Uterus (tissue), 4 donors: Measurements from ENCODE around the gene MEGF9. TPM values are rescaled to one million over a fixed set of nuclear protein-coding genes. Genes with fewer than 3 reads are reported as not detected.

Source experiments
- DNase-seq, 2 donors: peaks; one replicate each; pipeline ENCODE4 v3.0.0-alpha.2; 2019 to 2020
- H3K27ac ChIP-seq, 2 donors: fragments of 200-600 bp; sonication (generic); 1 replicate in 1 of 2; 2 replicates in 1 of 2; pipeline ENCODE4 v1.5.1; 2016 to 2018
- H3K27me3 ChIP-seq, 2 donors: fragments of 200-600 bp; sonication (generic); one replicate each; pipeline ENCODE4 v1.5.1; 2018 to 2019; ENCODE audit warnings: control low read depth in 1 of 2
- H3K36me3 ChIP-seq, 2 donors: fragments of 200-600 bp; sonication (generic); one replicate each; pipeline ENCODE4 v1.5.1; 2019; ENCODE audit warnings: control low read depth in 1 of 2
- H3K4me1 ChIP-seq, 2 donors: fragments of 200-600 bp; sonication (generic); one replicate each; pipeline ENCODE4 v1.5.1; 2018 to 2019; ENCODE audit warnings: control low read depth in 1 of 2
- H3K4me3 ChIP-seq, 2 donors: fragments of 200-600 bp; sonication (generic); 1 replicate in 1 of 2; 2 replicates in 1 of 2; pipeline ENCODE4 v1.5.1; 2018 to 2019; ENCODE audit warnings: mild to moderate bottlenecking in 1 of 2
- H3K9me3 ChIP-seq, 2 donors: fragments of 200-600 bp; sonication (generic); one replicate each; pipeline ENCODE4 v1.5.1; 2019; ENCODE audit warnings: control low read depth in 1 of 2
- CTCF ChIP-seq, 4 experiments: fragments of 200-600 bp in 2 of 4; fragments of 450-650 bp in 2 of 4; sonication (generic) in 2 of 4; IDR thresholded peaks; one replicate each; pipeline ENCODE4 v1.5.1; 2016 to 2019; ENCODE audit warnings: antibody characterized with exemption in 4 of 4, mild to moderate bottlenecking in 2 of 4, moderate library complexity in 1 of 4
- POLR2A ChIP-seq, 2 donors: fragments of 450-650 bp; IDR thresholded peaks; one replicate each; pipeline ENCODE4 v1.6.1; 2016; ENCODE audit warnings: antibody characterized with exemption in 2 of 2, mild to moderate bottlenecking in 1 of 2, moderate library complexity in 1 of 2
- intact Hi-C: fragments of 100-400 bp; cut with DNase I; formaldehyde crosslinking; loops from one replicate; pipeline ENCODE4 v1.15.1; 2023; ENCODE audit warnings: low total_unique reads
- total RNA-seq, 4 donors: library from RNA; depleted of rRNA in 3 of 4; stranded (reverse); fragments of >200 nt in 3 of 4; gene quantifications; one replicate each; pipeline versions ENCODE4 v1.1.0 to v1.2.4, GENCODE V29; 2014 to 2023
- donor health status: DM: yes; HTN: yes; CAD: no.

The MEGF9 gene
- 10 to 100 TPM in 3 of 4 donors, 1 to 10 TPM in 1; 6.1 to 16.2 (median 13.1) TPM for total RNA-seq

- intact Hi-C loops, result no loop called here
- TF ChIP-seq POLR2A (IDR thresholded peaks at IDR 0.05) (peak; percentile 78 to 93), CTCF (IDR thresholded peaks at IDR 0.05) (peak in 1 of 4 experiments; percentile 11)
- peak within 1 kb of the TSS; percentile 83 to 94 for H3K4me3 ChIP-seq
- H3K27ac ChIP-seq, result peak within 1 kb of the TSS; percentile 83 to 91
- no peaks in the 10 kb centered on the region for H3K27me3 ChIP-seq
- peak; percentile 98 for DNase-seq
- H3K9me3 ChIP-seq, result no peaks in the 10 kb centered on the region
- H3K4me1 ChIP-seq, result no peaks in the 10 kb centered on the region
- H3K36me3 ChIP-seq, result no peaks in the 10 kb centered on the region
Measured at GRCh38 chr9:120714088-120714845, at the start of gene MEGF9. Gene MEGF9, minus strand, starts transcription at chr9:120714470. Its CDS starts 112 bp downstream, at chr9:120714358.

- Histone ChIP-seq H3K4me3 (no peak overlapping the region), H3K4me1 (no peaks in the 10 kb centered on the region), H3K36me3 (no peaks in the 10 kb centered on the region), H3K27ac (no peak overlapping the region), H3K9me3 (no peaks in the 10 kb centered on the region), H3K27me3 (no peaks in the 10 kb centered on the region)
- intact Hi-C loops, result no loop called here
- DNase-seq, result no peak
- no peak for TF ChIP-seq POLR2A (IDR thresholded peaks at IDR 0.05)
- TF ChIP-seq CTCF (IDR thresholded peaks at IDR 0.05), result no peak
Measured at GRCh38 chr9:120761006-120761405, 46.7 kb upstream of the MEGF9 start.

GRCh38 chr9:120759755-120760400 lies 45.6 kb upstream of the MEGF9 start:
- Histone ChIP-seq H3K27ac (no peak overlapping the region), H3K4me1 (no peaks in the 10 kb centered on the region), H3K36me3 (no peaks in the 10 kb centered on the region), H3K27me3 (no peaks in the 10 kb centered on the region), H3K9me3 (no peaks in the 10 kb centered on the region), H3K4me3 (no peak overlapping the region)
- DNase-seq, result no peak
- TF ChIP-seq CTCF (IDR thresholded peaks at IDR 0.05) (no peak), POLR2A (IDR thresholded peaks at IDR 0.05) (no peak)
- intact Hi-C loops, result loop anchor here (10.0 kb wide), 1 partner anchor 295 kb away; the partner anchor contains the start of gene C5

- intact Hi-C loops, result loop anchor here (10.0 kb wide), 1 partner anchor 296 kb away; the partner anchor contains the start of gene C5
- Histone ChIP-seq H3K36me3 (no peaks in the 10 kb centered on the region), H3K9me3 (no peaks in the 10 kb centered on the region), H3K27ac (no peak overlapping the region), H3K4me3 (no peak overlapping the region), H3K27me3 (no peaks in the 10 kb centered on the region), H3K4me1 (no peaks in the 10 kb centered on the region)
- TF ChIP-seq POLR2A (IDR thresholded peaks at IDR 0.05), result no peak
- TF ChIP-seq CTCF (IDR thresholded peaks at IDR 0.05), result no peak
- DNase-seq, result no peak
Measured at GRCh38 chr9:120758544-120758943, 44.3 kb upstream of the MEGF9 start.
